ENCODE results near the gene SVIL. TPM values are rescaled to one million over a fixed set of nuclear protein-coding genes. Genes with fewer than 3 reads are reported as not detected.
"Not testable (repeated sequence)": the region's sequence is repeated elsewhere in the genome, so short reads cannot be mapped to it uniquely, and the experiment has no call there.

Gene SVIL
- total RNA-seq, 1 donor from 2014 or later: 202 TPM

- no peak for DNase-seq (ENCODE audit: low read depth)
These were observed 14.6 kb downstream of the SVIL start for GRCh38 chr10:29620112-29620690.

- peak; percentile 80 for DNase-seq (ENCODE audit: low read depth)
These were observed 15.5 kb downstream of the SVIL start for GRCh38 chr10:29619241-29619669.

- DNase-seq (ENCODE audit: low read depth): peak; percentile 78
These were observed 16.2 kb downstream of the SVIL start for GRCh38 chr10:29618341-29619171.

GRCh38 chr10:29617880-29618340 is 16.9 kb downstream of the SVIL start:
- DNase-seq (ENCODE audit: low read depth): no peak

DNA sequence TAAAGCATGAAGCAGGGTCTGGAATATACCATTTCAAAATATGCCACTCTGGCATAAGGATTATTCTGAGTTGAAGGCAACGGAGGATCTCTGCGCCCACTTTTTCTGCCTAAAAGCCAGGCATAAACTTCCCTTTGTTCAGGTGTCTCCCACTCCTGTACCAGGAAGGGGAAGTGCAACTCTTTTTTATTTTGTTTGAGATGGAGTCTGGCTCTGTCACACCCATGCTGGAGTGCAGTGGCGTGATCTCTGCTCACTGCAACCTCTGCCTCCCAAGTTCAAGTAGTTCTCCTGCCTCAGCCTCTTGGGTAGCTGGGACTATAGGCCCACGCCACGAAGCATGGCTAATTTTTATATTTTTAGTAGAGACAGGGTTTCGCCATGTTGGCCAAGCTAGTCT is 18.2 kb downstream of the SVIL start:
- DNase-seq (ENCODE audit: low read depth): no peak

DNA sequence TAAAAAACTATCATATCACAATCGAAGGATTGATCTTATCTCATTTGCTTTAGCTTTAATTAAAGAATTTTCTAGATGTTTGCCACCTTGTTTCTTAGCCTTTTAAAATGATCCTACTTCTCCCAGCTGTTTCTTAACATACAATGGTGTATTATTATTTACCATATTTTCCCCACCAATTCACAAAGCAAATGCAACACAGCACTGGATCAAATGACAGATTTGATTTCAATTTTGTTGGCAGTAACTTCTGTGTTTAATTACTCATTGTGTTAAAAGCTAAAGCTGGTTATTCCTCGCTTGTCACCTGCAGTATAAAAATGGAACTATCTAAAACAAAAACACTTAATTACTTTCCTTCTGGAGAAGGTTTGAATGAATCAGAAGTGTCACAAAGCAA is 19.6 kb downstream of the SVIL start:
- DNase-seq (ENCODE audit: low read depth): no peak

DNA sequence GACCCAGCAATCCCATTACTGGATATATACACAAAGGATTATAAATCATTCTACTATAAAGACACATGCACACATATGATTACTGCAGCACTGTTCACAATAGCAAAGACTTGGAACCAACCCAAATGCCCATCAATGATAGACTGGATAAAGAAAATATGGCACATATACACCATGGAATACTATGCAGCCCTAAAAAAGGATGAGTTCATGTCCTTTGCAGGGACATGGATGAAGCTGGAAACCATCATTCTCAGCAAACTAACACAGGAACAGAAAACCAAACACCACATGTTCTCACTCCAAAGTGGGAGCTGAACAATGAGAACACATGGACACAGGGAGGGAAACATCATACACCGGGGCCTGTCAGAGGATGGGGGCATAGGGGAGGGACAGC is 20.5 kb downstream of the SVIL start:
- not testable (repeated sequence) for DNase-seq (ENCODE audit: low read depth)

GRCh38 chr10:29613791-29614190 is 21.0 kb downstream of the SVIL start:
- DNase-seq (ENCODE audit: low read depth): no peak

GRCh38 chr10:29613196-29613595 is 21.6 kb downstream of the SVIL start:
- no peak for DNase-seq (ENCODE audit: low read depth)

- DNase-seq (ENCODE audit: low read depth): no peak
These were observed 22.1 kb downstream of the SVIL start for GRCh38 chr10:29612657-29613056.

DNA sequence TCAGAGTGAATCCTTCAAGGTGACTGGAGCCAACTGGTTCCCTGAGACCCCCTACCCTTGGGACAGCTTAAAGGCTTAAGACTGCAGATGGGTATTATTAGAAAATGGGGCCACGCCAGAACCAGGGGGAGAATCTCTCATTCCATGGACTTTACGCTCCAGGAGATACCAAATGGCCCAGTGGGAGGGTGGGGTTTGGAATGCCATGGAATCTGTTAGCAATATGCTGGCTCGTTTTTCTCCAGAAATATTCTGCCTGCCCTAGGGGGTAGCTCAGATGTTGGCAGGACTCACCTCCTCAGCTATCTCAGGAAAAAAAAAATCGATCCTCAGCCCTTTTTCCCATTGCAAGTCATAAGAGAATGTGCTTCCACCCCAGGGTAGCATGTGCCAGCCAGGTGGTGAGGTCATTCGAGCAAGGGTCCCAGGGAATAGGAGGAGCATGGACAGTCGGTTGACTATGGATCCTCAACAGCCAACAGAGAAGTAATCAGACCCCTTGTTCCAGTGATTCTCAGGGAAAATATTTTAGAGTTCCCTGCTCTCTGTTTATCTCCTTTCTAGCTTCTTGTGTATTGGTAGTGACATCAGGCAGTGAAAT is 22.9 kb downstream of the SVIL start:
- DNase-seq (ENCODE audit: low read depth): peak; percentile 18

GRCh38 chr10:29610876-29611647 is 23.7 kb downstream of the SVIL start:
- no peak for DNase-seq (ENCODE audit: low read depth)

- DNase-seq (ENCODE audit: low read depth): not testable (repeated sequence)
These were observed 24.4 kb downstream of the SVIL start for GRCh38 chr10:29610331-29610730.

DNA sequence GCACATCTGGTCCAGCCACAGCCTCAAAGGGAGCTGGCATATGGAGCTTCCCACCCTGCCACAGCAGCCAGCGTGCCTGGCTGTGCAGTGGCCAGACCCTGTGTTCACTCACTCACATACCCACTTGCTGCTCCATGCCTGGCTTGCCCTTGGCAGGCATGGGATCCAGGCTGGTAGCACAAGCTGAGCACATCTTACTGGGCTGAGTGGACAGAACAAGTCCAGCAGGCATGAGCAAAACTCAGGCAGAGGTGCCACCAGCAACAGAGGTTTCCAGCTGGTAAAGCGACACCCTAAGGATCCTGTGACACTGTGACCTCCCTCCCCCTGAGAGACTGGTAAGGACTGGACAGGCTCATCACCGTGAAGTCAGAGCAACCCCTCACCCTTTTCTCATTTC is 25.1 kb downstream of the SVIL start:
- DNase-seq (ENCODE audit: low read depth): no peak

- no peak for DNase-seq (ENCODE audit: low read depth)
These were observed 26.1 kb downstream of the SVIL start for GRCh38 chr10:29608476-29609301.

GRCh38 chr10:29608062-29608461 is 26.7 kb downstream of the SVIL start:
- DNase-seq (ENCODE audit: low read depth): no peak

DNA sequence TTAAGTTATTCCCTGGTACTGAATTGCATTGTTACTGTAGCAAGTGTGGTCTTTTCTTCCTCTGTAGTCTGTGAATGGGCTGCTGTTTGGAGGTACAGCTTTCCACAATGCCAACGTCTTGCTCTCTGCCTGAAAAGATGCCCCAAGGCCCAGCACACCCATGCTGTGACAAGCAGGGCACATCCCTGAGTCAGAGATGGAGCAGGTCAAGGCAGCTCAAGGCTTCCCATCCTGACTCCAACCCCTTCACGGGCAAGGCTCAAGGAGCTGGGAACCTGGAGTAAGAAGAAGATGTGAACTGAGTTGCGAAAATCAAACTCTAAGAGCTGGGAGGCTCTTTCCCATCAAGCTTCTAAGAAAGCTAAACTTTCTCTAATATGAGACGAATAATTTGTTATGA is 27.2 kb downstream of the SVIL start:
- no peak for DNase-seq (ENCODE audit: low read depth)

DNA sequence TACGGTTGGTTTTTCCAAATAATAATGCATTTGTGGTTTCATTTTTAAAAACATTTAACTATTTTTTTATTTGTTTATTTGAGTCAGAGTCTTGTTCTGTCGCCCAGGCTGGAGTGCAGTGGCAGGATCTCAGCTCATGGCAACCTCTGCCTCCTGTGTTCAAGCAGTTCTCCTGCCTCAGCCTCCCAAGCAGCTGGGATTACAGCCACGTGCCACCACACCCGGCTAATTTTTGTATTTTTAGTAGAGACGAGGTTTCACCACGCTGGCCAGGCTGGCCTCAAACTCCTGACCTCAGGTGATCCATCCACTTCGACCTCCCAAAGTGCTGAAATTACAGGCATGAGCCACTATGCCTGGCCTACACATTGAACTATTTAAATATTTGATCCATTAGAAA is 28.1 kb downstream of the SVIL start:
- DNase-seq (ENCODE audit: low read depth): not testable (repeated sequence)

DNA sequence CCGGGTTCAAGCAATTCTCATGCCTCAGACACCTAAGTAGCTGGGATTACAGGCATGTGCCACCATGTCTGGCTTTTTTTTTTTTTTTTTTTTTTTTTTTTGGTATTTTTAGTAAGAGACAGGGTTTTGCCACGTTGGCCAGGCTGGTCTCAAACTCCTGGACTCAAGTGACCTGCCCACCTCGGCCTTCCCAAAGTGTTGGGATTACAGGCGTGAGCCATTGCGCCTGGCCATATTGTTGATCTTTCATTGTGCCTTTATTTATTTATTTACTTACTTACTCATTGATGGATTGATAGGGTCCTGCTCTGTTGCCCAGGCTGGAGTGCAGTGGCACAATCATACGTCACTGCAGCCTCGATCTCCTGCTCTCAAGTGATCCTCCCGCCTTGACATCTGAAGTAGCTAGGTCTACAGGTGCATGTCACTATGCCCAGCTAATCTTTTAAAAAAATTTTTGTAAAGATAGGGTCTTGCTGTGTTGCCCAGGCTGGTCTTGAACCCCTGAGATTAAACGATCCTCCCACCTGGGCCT is 30.4 kb downstream of the SVIL start:
- DNase-seq (ENCODE audit: low read depth): no peak

DNA sequence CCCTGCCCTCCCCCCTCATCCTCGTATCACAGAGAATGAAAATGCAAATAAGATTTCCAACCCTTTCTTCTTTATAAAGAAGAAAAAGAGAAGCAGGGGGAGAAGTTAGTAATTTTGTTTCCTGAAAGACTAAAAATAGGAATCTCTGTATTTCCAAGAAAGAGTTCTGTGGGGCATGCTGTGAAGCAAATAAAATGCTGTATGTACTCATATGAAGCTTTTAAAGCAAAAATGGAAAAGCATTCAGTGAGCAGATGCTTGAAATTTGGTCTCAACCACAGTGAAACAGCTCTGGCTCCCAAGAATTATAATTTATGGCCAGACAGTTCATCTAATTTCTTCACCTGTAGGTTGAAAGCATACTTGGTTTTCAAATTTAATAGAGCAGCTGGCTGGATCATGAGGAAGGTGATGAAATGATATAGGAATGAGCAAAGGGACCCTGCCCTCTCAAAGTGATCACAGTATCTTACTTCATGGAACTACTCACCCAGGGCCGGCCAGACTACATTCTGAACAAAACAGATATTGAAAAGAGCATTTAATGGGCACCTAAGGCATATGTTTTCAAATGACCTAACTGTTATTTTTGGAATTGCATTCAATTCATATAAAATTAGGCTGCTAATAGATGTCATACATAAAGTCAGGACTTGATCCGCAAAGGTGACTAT is 31.4 kb downstream of the SVIL start:
- no peak for DNase-seq (ENCODE audit: low read depth)

Data from renal cortical epithelial cell (primary cell).